ES-I3 (cell line): ENCODE results near the gene SLCO4A1.

Source experiments
- H3K36me3 ChIP-seq: 2 replicates; pipeline ENCODE4 v1.6.1; 2013; ENCODE audit warnings: mild to moderate bottlenecking, low read length, control low read depth, moderate library complexity; ENCODE audit not compliant: insufficient read depth
- H3K4me1 ChIP-seq: 2 replicates; pipeline ENCODE4 v1.6.1; 2013; ENCODE audit warnings: mild to moderate bottlenecking, control low read depth, low read length; ENCODE audit not compliant: insufficient read depth
- H3K9ac ChIP-seq: 2 replicates; pipeline ENCODE4 v1.6.1; 2013; ENCODE audit warnings: low read depth, mild to moderate bottlenecking, low read length, moderate library complexity
- H3K9me3 ChIP-seq: 2 replicates; pipeline ENCODE4 v1.6.1; 2013; ENCODE audit warnings: mild to moderate bottlenecking, low read length, moderate library complexity; ENCODE audit not compliant: control insufficient read depth, insufficient read depth

SLCO4A1 gene

GRCh38 chr20:62634330-62634967, 7.9 kb upstream of the SLCO4A1 start:
- H3K9me3 ChIP-seq, result no peaks in the 10 kb centered on the region
- no peaks in the 10 kb centered on the region for H3K36me3 ChIP-seq
- H3K4me1 ChIP-seq, result no peaks in the 10 kb centered on the region; the same call in 1 of the 2 replicates
- H3K9ac ChIP-seq, result no peak overlapping the region

- H3K9me3 ChIP-seq, result no peaks in the 10 kb centered on the region
- H3K4me1 ChIP-seq, result no peaks in the 10 kb centered on the region; the same call in 1 of the 2 replicates
- no peaks in the 10 kb centered on the region for H3K36me3 ChIP-seq
- no peak overlapping the region for H3K9ac ChIP-seq
These were observed 7.1 kb upstream of the SLCO4A1 start for GRCh38 chr20:62635232-62635631.

- Histone ChIP-seq H3K9me3 (no peaks in the 10 kb centered on the region), H3K36me3 (no peaks in the 10 kb centered on the region), H3K4me1 (no peaks in the 10 kb centered on the region; the same call in 1 of the 2 replicates), H3K9ac (no peak overlapping the region)
These were observed 6.5 kb upstream of the SLCO4A1 start for GRCh38 chr20:62635852-62636251.

GRCh38 chr20:62636446-62636845, 5.9 kb upstream of the SLCO4A1 start:
- Histone ChIP-seq H3K9ac (no peak overlapping the region), H3K36me3 (no peaks in the 10 kb centered on the region), H3K4me1 (no peaks in the 10 kb centered on the region; the same call in 1 of the 2 replicates), H3K9me3 (no peaks in the 10 kb centered on the region)

- no peak overlapping the region for H3K9ac ChIP-seq
- no peaks in the 10 kb centered on the region; the same call in 1 of the 2 replicates for H3K4me1 ChIP-seq
- H3K9me3 ChIP-seq, result no peaks in the 10 kb centered on the region
- no peaks in the 10 kb centered on the region for H3K36me3 ChIP-seq
These were observed 5.2 kb upstream of the SLCO4A1 start for GRCh38 chr20:62637110-62637509.

- no peaks in the 10 kb centered on the region; the same call in 1 of the 2 replicates for H3K4me1 ChIP-seq
- no peak overlapping the region for H3K9ac ChIP-seq
- no peaks in the 10 kb centered on the region for H3K9me3 ChIP-seq
- no peaks in the 10 kb centered on the region for H3K36me3 ChIP-seq
These were observed 4.7 kb upstream of the SLCO4A1 start for GRCh38 chr20:62637521-62638054.

GRCh38 chr20:62638055-62638570, 4.2 kb upstream of the SLCO4A1 start:
- no peak overlapping the region for H3K9ac ChIP-seq
- no peaks in the 10 kb centered on the region; the same call in 1 of the 2 replicates for H3K4me1 ChIP-seq
- no peaks in the 10 kb centered on the region for H3K36me3 ChIP-seq
- no peaks in the 10 kb centered on the region for H3K9me3 ChIP-seq

GRCh38 chr20:62638679-62639406, 3.5 kb upstream of the SLCO4A1 start:
- Histone ChIP-seq H3K36me3 (no peaks in the 10 kb centered on the region), H3K9ac (no peak overlapping the region)

GRCh38 chr20:62639765-62640164, 2.5 kb upstream of the SLCO4A1 start:
- Histone ChIP-seq H3K9ac (no peak overlapping the region), H3K9me3 (no peaks in the 10 kb centered on the region), H3K36me3 (no peaks in the 10 kb centered on the region), H3K4me1 (no peaks in the 10 kb centered on the region; the same call in 1 of the 2 replicates)

More at GRCh38 chr20:62638679-62639406, 3.5 kb upstream of the SLCO4A1 start:
- Histone ChIP-seq H3K4me1 (no peaks in the 10 kb centered on the region; the same call in 1 of the 2 replicates), H3K9me3 (no peaks in the 10 kb centered on the region)

- Histone ChIP-seq H3K9ac (no peak overlapping the region), H3K9me3 (no peaks in the 10 kb centered on the region), H3K36me3 (no peaks in the 10 kb centered on the region), H3K4me1 (no peaks in the 10 kb centered on the region; the same call in 1 of the 2 replicates)
These were observed 1.4 kb upstream of the SLCO4A1 start for GRCh38 chr20:62640870-62641269.

GRCh38 chr20:62641321-62642050, 817 bp upstream of the SLCO4A1 start:
- H3K9me3 ChIP-seq, result no peaks in the 10 kb centered on the region
- H3K4me1 ChIP-seq, result no peaks in the 10 kb centered on the region; the same call in 1 of the 2 replicates
- no peaks in the 10 kb centered on the region for H3K36me3 ChIP-seq
- peak overlapping the region; percentile 69; the same call in 1 of the 2 replicates for H3K9ac ChIP-seq

- H3K9me3 ChIP-seq, result no peaks in the 10 kb centered on the region
- H3K4me1 ChIP-seq, result no peaks in the 10 kb centered on the region; the same call in 1 of the 2 replicates
- peak overlapping the region; percentile 69 for H3K9ac ChIP-seq
- H3K36me3 ChIP-seq, result no peaks in the 10 kb centered on the region
These were observed 590 bp downstream of the SLCO4A1 start for GRCh38 chr20:62642666-62643520.

GRCh38 chr20:62643521-62644043, 1.3 kb downstream of the SLCO4A1 start:
- H3K9me3 ChIP-seq, result no peaks in the 10 kb centered on the region
- no peak overlapping the region; the same call in 1 of the 2 replicates for H3K9ac ChIP-seq
- H3K36me3 ChIP-seq, result no peaks in the 10 kb centered on the region
- H3K4me1 ChIP-seq, result no peaks in the 10 kb centered on the region; the same call in 1 of the 2 replicates
